ENCODE data around the gene SULT2B1.
"Not testable (repeated sequence)": the region's sequence is repeated elsewhere in the genome, so short reads cannot be mapped to it uniquely, and the experiment has no call there.

Gene SULT2B1

DNA sequence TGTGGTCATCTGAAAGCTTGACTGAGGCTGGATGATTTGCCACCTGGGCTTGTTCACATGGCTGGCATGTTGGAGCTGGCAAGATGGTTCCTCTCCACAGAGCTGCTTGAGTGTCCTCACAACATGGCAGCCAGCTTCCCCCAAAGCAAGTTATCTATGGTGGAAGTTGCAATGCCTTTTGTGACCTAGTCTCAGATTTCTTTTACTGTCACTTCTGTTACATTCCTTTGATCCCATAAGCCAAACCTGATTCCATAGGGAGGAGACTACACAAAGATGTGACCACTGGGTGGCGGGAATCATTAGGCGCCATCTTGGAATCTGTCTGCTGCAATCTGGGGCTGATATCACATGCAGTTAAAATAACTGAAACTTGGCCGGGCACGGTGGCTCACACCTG, 22.8 kb upstream of the SULT2B1 start:
- no peak for DNase-seq

DNA sequence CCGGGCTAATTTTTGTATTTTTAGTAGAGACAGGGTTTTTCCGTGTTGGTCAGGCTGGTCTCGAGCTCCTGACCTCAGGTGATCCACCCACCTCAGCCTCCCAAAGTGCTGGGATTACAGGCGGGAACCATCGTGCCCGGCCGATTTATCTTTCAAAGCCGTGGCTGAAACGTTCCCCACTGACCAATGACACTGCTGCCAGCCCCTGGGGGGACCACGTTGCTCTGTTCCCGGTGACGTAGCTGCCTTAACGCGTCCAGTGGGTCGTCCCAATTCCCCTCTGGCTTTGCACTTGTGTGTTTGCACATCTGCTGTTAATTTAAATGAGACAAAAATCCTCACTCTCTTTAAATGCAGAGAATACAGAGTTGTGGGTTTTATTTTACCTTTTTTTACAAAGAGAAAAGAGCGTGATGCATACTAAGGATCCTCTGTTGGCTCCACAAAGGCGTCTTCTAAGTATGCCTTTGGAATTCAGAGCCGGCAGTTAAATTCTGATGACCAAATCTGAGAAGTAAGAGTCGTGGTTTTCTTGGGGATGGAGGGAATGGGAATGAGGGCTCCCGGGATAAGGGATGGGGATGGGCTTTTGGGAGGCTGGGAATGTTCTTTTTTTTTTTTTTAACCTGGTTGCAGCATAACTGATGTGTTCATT, 21.8 kb upstream of the SULT2B1 start:
- no peak for DNase-seq

DNA sequence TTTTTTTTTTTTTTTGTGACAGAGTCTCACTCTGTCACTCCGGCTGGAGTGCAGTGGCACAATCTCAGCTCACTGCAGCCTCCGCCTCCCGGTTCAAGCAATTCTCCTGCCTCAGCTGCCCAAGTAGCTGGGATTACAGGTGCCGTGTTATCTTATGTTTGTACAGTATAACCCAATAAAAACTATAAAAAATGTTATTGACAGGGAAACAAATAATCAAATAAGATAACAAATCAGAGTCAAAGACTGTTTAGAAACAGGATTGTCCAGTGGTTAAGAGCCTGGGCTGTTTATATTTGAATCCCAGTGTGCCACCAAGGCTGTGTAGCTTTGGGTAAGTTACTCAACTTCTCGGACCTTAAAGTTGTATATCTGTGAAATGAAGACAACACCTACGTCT, 21.2 kb upstream of the SULT2B1 start:
- no peak for DNase-seq

DNA sequence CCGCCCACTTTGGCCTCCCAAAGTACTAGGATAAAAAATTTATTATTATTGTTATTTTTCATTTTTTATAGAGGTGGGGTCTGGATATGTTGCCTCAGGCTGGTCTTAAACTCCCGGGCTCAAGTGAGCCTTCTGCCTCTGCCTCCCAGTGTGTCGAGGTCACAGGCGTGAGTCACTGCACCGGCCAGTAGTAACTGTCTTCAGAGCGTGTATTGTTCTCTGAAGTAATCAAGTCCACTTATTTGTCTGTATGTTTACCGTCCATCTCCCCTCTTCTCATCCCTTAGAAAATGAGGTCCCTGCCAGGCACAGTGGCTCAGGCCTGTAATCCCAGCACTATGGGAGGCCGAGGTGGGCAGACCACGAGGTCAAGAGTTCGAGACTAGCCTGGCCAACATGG, 18.2 kb upstream of the SULT2B1 start:
- DNase-seq, result no peak

DNA sequence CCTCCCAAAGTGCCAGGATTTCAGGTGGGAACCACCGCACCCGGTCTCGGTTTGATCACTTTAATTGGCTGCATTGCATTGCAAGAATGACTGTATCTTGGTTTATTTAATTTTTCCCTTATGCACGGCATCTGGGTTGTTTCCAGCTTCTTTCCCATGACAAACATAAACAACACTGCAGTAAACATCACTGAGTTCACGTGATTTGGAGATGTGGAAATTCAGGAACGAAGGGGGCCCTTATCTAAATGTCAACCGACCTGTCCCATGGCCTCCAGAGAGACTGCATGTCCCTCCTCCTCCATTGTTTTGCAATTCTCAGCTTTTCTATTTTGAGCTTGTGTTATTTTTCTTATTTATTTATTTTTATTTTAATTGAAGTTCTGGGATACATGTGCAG, 14.4 kb upstream of the SULT2B1 start:
- DNase-seq, result no peak

DNA sequence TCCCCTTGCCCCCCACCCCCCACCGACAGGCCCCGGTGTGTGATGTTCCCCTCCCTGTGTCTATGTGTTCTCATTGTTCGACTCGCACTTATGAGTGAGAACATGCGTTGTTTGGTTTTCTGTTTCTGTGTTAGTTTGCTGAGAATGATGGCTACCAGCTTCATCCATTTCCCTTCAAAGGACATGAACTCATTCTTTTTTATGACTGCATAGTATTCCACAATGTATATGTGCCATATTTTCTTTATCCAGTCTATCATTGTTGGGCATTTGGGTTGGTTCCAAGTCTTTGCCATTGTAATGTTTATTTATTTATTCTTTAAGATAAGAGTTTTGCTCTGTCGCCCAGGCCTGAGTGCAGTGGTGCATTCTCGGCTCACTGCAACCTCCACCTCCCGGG, 13.9 kb upstream of the SULT2B1 start:
- not testable (repeated sequence) for DNase-seq

DNA sequence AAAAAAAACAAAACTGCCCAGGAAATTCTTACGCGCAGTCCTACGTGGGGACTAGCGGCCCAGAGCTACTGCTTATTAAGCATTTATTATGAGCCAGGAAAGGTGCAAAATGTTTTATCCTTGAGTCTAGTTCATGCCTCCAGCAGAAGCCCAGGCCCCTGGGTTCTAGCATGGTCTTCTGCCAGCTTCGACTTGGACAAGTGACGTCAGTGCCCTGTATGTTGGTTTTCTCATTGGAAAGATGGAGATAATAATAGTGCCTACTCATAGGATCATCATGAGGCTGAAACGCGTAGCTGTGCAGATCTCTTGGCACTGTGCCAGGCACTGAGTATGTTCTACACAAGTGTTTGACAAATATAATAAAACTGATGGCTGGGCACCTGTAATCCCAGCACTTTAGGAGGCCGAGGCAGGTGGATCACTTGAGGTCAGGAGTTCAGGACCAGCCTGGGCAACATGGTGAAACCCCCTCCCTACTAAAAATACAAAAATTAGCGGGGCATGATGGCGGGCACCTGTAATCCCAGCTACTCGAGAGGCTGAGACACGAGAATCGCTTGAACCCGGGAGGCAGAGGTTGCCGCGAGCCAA, 12.4 kb upstream of the SULT2B1 start:
- no peak for DNase-seq

DNA sequence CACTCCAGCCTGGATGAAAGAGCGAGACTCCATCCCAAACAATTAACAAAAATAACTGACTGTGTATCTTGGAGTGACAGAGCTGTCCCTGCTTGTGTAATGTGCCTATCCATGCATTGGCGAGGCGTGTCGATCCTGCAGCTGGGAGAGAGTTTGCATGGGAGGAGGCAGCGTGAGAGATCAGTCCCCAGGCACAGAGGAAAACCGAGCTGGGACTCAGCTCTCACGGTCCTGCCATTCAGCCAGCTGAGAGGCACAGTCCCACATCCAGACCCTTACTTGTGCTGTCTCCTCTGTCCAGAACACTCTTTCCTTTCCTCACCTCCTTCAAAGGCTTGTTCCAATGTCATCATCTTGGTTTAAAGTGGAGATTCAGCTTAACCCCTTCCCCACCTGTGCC, 11.9 kb upstream of the SULT2B1 start:
- no peak for DNase-seq

DNA sequence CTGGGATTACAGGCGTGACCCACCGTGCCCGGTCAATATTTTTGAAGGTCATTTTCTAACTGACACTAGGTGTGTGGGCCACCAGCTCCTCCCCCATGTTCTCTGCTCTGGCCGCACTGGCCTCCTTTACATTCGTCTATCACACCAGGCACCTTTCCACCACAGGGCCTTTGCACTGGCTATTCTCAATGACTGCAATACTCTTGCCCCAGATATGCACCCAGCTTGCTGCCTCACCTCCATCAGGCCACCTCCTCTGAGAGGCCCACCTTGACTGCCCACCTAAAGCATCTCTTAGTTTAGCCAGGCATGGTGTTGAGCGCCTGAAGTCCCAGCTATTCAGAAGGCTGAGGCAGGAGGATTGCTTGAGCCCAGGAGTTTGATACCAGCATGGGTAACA, 10.2 kb upstream of the SULT2B1 start:
- no peak for DNase-seq

DNA sequence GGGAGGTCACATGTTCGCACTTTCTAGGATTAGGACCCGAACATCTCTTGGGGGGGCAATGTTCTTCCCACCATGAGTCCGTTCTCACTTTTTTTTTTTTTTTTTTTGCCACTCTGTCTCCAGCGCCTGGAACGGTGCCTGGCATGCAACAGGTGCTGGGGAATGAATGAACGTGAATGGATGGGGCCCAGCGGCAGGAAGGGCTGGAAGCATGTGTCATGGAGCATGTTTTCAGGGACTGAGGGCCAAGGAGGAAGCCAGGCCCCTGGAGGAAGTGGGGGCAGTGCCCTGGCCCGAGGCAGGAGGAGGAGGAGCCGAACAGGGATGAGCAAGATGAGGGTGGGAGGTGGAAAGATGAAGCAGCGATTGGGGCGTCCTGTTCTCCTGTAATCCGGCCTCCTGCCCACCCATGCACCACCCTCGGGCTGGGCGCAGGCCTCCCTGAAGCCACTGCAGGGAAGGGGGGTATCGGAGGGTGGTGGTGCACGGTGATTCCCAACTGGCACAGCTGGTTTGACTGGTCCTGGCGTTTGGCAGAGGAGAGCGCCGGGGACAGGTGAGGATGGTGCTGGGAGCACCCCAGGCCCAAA, 8.8 kb upstream of the SULT2B1 start:
- DNase-seq, result peak; percentile 55 to 79

DNA sequence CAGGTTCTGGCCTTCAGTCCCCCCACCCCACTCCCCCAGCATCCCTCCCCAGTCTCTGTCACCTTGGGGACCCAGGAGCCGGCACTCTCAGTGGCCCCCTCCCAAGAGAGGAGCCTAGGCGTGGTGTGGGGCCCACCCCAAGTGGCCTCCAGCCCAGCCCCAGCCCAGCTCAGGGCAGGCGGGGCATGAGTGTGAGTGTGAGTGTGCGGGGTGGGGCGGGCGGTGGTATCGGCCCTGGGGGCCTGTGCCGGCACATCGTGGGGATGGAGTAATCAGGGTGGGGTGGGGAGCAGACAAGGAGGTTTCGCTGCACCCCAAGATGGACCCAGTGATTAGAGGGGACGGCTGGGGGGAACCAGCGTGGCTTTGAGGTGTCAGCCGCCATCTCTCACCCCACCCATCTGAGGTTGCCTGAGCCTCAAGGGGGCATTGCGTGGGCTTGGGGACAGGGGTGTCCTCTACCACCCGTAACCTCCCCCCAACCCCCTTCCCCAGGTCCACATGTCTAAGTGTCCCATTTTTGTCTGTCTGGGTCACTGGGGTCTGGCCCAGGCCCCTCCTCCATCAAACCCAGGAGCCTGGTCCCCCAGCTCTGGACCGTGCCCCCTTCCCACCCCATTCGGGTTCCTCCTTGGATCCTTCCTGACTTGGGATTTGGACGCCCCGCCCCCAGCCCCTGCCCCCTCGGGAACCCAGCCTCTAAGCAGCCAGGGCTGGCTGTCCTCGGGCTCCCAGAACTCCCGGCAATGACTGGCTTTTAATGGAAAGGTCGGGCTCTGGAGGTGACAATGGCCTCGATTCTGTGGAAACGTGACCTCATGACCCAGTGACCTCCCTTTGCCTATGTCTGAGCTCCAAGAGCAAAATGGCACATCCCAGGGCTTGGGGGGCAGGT, 6.9 kb upstream of the SULT2B1 start:
- no peak for DNase-seq

DNA sequence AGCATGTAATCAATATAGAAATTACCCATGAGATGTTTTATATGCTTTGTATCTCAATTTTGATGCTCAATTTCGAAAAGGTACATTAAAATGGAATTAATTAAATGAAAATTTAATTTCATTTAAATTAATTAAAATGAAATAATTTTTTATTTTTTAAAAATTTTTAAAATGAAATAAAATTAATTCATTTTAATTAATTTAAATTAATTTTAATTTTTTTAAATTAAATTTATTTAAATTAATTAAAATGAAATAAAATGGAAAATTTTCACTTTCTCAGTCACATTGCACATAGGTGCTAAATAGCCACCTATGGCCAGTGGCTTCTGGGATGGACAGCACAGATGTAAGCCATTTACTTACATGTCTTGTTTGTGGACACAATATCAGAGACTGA, 4.2 kb upstream of the SULT2B1 start:
- no peak for DNase-seq

DNA sequence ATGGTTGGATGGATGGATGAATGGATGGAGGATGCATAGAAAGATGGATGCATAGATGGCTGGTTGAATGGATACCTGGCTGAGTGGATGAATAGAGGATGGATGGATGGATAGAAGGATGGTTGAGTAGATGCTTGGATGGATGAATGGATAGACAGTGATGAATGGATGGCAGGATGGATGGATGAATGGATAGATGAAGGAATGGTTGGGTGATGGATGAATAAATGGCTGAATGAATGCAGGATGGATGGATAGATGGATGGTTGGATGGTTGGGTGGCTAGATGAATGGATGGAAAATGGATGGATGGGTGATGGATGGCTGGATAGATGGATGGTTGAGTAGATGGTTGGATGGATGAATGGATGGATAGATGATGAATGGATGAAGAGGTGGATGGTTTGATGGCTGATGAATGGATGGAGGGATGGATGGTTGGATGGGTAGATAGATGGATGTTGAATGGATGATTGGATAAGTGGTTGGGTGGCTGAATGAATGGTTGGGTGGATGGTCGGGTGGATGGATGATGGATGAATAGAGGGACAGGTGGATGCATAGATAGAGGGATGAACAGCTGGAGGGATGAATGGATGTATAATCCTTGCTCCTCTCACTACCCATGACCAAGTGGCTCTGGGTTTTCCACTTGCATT, 3.6 kb upstream of the SULT2B1 start:
- DNase-seq, result no peak

DNA sequence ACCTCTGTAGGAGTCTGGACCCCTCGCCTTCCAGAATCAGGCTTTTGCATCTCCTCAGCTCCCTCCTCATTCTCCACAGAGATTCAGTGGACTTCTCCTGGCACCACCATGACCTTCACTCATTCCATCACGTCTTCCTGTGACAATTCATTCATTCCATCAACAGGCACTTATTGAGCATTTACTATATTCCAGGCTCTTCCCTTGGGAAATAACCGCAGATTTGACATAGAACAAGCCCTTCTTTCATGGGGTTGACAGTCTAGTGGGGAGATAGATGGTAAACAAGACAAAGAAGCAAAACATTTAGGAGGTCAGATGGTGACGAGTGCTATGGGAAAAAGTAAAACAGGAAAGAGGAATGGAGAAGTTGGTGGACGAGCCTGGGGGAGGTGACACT, 2.6 kb upstream of the SULT2B1 start:
- peak in 1 of 2 donors; percentile 5 for DNase-seq

DNA sequence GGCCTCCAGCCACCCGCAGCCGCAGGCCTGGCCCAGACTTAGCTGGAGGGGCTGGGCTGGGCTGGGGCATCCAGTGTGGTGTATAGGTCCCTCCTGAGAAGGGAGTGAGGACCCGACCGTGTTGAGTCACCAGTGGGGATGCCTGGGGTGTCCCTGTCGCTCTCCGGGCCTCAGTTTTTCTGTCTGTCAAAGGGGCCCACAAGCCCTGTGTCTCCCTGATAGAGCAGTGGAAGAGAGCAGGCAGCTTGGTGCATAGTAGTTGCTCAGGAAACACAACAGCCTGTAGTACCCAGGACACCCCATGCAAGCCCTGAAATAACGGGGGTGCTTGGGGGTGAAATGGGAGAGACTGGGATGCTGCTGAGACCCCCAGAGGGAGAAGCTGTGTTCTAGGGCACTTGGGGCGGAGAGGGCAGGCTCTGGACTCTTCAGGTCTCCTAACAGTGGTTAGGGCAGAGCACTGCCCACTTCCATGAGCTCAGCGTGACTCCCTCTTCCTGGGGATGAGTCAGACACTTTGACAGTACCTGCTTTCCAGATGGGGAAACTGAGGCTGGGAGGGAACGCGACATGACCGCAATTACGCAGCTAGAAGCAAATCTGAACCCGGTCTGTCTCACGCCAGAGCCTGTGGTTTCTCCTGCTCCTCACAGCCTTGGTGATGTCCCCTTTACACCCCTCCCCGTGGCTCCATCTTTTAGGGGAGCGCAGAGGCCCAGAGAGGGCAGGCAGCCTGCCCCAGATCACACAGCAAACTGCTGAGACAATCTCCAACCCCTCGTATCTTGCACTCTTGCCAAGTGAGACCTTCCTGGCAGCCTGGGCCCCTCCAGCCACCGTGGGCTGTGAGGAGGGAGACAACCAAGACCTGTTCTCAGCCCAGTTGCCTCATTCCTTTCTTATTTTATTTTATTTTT, 692 bp downstream of the SULT2B1 start:
- no peak for DNase-seq

DNA sequence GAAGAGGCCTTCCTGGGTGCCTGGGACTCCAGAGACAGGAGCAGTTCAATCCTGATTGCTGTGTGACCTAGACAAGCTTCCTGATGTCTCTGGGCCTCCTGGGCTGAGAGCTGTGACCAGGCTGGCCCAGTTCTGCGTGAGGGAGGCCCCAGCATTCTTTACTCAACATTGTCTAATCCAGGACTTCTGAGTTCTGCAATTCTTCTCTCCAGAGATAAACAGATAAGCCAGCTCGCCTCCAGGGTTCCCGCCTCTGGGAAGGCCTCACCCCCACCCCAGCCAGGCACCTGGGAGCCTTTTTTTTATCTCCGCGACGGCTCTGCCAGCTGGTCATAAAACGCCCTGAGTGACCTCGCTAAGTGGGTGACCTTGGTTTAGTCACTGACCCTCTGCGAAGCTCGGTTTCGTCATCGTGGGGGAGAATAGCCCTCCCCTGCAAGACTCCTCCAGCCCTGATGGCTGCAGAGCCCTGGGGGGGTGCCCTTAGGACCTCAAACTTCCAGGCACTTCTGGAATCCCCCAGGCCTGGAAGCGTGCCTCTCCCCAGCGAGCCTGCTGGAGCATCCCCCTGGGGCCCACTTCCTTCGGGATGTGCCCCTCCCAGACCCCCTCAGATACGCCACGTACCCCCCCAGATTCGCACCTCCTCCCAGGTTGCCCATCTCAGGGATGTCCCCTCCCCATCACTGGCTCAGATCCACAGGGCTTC, 1.9 kb downstream of the SULT2B1 start:
- peak in 1 of 2 donors; percentile 23 for DNase-seq

DNA sequence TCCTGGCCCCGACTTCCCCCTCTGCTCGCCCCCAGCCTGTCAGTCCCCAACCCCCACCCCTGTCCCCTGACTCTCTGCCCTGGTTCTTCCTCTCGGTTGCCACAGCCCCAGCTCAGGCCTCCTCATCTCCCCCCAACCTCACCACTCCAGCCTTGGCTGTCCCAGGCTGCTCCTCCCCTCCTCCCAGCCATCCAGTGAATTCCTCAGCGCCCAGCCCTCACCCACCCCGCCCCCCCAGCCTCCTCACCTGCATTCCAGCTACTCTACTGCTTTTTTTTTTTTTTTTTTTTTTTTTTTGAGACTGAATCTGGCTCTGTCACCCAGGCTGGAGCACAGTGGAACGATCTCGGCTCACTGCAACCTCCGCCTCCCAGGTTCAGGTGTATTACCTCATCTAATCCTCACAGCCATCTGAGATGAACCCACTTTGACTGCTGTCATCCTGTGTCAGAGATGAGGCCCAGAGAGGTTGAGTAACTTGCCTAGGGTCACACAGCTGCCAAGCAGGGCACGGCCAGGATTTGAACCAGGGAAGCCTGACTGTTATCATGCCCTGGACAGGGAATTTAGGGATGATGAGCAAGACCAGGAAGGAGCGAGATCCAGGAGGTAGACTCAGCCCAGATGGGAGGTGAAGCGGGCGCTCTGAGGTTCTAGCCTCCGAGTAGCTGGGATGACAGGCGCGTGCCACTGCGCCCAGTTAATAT, 2.6 kb downstream of the SULT2B1 start:
- no peak for DNase-seq

DNA sequence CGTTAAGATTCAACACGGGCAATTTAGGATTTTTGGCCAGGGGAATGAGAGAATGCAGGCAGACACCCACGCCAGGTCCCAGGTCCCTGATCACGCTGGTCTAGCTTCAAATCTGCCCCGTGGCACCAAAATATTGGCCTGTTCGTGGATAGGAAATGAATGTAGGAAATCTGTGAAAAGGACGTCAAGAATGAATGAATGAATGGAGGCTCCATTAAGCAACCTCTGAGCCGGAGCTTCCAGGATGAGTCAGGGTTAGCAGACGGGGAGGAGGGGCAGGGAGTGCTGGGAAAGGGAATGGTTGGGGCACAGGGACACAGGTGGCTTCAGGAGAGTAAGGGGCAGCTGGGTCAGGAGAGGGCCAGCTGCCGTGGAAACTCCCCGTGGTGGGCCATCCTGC, 4.2 kb downstream of the SULT2B1 start:
- no peak for DNase-seq

DNA sequence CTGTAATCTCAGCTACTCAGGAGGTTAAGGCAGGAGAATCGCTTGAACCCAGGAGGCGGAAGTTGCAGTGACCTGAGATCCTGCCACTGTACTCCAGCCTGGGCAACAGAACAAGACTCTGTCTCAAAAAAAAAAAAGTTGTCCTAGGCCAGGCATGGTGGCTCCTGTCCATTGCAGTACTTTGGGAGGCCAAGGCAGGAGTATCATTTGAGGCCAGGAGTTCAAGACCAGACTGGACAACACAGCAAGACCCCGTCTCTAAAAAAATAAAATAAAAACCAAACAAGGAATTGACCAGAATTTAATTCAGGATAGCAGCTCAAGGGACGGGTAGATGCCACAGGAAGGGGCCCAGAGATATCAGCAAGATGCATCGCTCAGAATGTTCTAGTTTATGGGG, 4.9 kb downstream of the SULT2B1 start:
- no peak for DNase-seq

DNA sequence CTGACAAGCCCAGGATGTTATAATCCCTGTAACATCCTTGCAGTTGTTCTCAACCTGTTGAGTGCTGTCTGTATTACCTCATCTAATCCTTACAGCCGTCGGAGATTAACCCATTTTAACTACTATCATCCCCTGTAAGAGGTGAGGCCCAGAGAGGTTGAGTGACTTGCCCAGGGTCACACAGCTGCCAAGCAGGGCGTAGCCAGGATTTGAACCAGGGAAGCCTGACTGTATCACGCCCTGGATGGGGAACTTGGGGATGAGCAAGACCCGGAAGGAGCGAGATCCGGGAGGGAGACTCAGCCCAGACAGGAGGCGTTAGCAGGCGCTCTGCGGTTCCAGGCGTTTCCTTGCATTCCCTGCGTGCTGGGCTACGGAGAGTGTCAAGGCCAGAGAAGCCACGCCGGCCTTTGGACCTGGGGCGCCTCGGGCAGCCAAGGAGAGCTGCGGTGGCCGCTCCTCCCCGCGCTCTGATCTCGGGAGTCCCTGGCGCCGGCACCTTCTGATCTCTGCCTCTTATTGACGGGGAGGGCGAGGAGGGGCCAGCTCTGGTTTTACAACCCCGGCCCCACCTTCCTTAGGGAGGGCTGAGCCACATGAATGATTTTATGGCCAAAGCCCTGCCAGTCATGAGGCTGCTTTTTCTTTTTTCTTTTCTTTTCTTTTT, 6.2 kb downstream of the SULT2B1 start:
- DNase-seq, result peak; percentile 68 to 82
